Smooth muscle cell (in vitro differentiated cells): ENCODE results near the gene PRAC2. TPM values are rescaled to one million over a fixed set of nuclear protein-coding genes. Genes with fewer than 3 reads are reported as not detected.
"Not testable (repeated sequence)": the region's sequence is repeated elsewhere in the genome, so short reads cannot be mapped to it uniquely, and the experiment has no call there.

Source experiments
- DNase-seq: peaks from one replicate; lab custom pipeline; 2025; ENCODE audit not compliant: unreplicated experiment; lab: John Stamatoyannopoulos, UW
- H2AFZ ChIP-seq: fragments of 200-600 bp; sonication (generic); 2 replicates; pipeline ENCODE4 v1.6.0; 2016; ENCODE audit warnings: antibody characterized with exemption, low read depth, mild to moderate bottlenecking
- H3F3A ChIP-seq: fragments of 200-600 bp; sonication (generic); 2 replicates; pipeline ENCODE4 v1.6.0; 2017; ENCODE audit warnings: antibody characterized with exemption, low read depth
- H3K27ac ChIP-seq: fragments of 200-600 bp; sonication (generic); 2 replicates; pipeline ENCODE4 v1.5.1; 2016; ENCODE audit warnings: low read depth, mild to moderate bottlenecking
- H3K27me3 ChIP-seq: fragments of 200-600 bp; sonication (generic); 2 replicates; pipeline ENCODE4 v1.6.1; 2016; ENCODE audit warnings: low read depth, mild to moderate bottlenecking
- H3K36me3 ChIP-seq: fragments of 200-600 bp; sonication (generic); 2 replicates; pipeline ENCODE4 v1.5.1; 2016; ENCODE audit warnings: low read depth
- H3K4me1 ChIP-seq: fragments of 200-600 bp; sonication (generic); 2 replicates; pipeline ENCODE4 v1.5.1; 2016; ENCODE audit warnings: low read depth
- H3K4me2 ChIP-seq: fragments of 200-600 bp; sonication (generic); 2 replicates; pipeline ENCODE4 v1.6.0; 2016; ENCODE audit warnings: mild to moderate bottlenecking
- H3K4me3 ChIP-seq: fragments of 200-600 bp; sonication (generic); 2 replicates; pipeline ENCODE4 v1.5.1; 2016; ENCODE audit warnings: mild to moderate bottlenecking
- H3K79me2 ChIP-seq: fragments of 200-600 bp; sonication (generic); 2 replicates; pipeline ENCODE4 v1.6.0; 2016; ENCODE audit warnings: low read depth, mild to moderate bottlenecking
- H3K9ac ChIP-seq: fragments of 200-600 bp; sonication (generic); 2 replicates; pipeline ENCODE4 v1.6.0; 2016; ENCODE audit warnings: low read depth
- H3K9me3 ChIP-seq: fragments of 200-600 bp; sonication (generic); replicated peaks from 2 replicates; pipeline ENCODE4 v1.5.1; 2016; ENCODE audit warnings: low read depth
- H4K20me1 ChIP-seq: fragments of 200-600 bp; sonication (generic); 2 replicates; pipeline ENCODE4 v1.6.0; 2016; ENCODE audit warnings: low read depth
- WGBS: methylation state at CpG from one replicate; pipeline ENCODE4 v1.1.7; 2016; ENCODE audit warnings: low lambda C conversion rate; 5-methylcytosine and 5-hydroxymethylcytosine counted together
- polyA plus RNA-seq: library from polyadenylated mRNA; unstranded; fragments of >200 nt; fragmentation: Nextera tagmentation; extraction: Ambion mirVana; gene quantifications from 2 replicates; pipeline ENCODE4 v1.2.1, GENCODE V29; 2016
- total RNA-seq: library from RNA; depleted of rRNA; stranded (reverse); fragments of >200 nt; gene quantifications from 2 replicates; pipeline ENCODE4 v1.2.3, GENCODE V29; 2014
- TF ChIP-seq, protein P1 (sequence below): fragments of 200-600 bp; sonication (generic); IDR thresholded peaks from 2 replicates; pipeline ENCODE4 v1.5.1; 2017; ENCODE audit warnings: borderline replicate concordance, mild to moderate bottlenecking, antibody characterized with exemption; ENCODE audit not compliant: insufficient read depth, poor library complexity, severe bottlenecking

The PRAC2 gene
- total and polyA plus RNA-seq, 2 experiments from 2014 or later: 3.5 to 7.8 TPM

DNA sequence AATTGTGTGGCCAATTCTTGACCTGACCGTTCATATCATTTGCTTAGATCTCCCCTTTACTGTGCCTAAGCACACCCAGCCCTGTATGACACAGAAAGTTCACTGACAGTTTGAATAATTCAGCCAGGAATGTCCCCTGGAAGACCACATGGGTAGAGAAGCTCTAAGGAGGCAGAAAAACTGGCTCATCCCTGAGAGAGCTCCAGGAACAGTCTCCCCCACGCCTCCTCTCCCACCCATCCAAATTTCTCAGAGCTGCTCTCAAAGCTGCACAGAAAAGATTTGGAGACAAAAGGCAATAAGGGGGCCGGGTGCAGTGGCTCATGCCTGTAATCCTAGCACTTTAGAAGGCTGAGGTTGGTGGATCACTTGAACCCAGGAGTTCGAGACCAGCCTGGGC, 11.9 kb upstream of the PRAC2 start:
- TF ChIP-seq, protein P1, sequence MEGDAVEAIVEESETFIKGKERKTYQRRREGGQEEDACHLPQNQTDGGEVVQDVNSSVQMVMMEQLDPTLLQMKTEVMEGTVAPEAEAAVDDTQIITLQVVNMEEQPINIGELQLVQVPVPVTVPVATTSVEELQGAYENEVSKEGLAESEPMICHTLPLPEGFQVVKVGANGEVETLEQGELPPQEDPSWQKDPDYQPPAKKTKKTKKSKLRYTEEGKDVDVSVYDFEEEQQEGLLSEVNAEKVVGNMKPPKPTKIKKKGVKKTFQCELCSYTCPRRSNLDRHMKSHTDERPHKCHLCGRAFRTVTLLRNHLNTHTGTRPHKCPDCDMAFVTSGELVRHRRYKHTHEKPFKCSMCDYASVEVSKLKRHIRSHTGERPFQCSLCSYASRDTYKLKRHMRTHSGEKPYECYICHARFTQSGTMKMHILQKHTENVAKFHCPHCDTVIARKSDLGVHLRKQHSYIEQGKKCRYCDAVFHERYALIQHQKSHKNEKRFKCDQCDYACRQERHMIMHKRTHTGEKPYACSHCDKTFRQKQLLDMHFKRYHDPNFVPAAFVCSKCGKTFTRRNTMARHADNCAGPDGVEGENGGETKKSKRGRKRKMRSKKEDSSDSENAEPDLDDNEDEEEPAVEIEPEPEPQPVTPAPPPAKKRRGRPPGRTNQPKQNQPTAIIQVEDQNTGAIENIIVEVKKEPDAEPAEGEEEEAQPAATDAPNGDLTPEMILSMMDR: no peak
- Histone ChIP-seq H3K4me3 (no peak overlapping the region), H3K9me3 (no peaks in the 10 kb centered on the region), H3K79me2 (no peaks in the 10 kb centered on the region), H3K36me3 (no peaks in the 10 kb centered on the region), H3K4me1 (no peaks in the 10 kb centered on the region), H4K20me1 (peaks cover 4% of the 10 kb centered on the region), H3F3A (no peaks in the 10 kb centered on the region), H3K4me2 (no peak overlapping the region), H3K27me3 (no peaks in the 10 kb centered on the region), H2AFZ (no peak overlapping the region), H3K27ac (no peak overlapping the region), H3K9ac (no peak overlapping the region)
- WGBS: 68% methylated on average over 4 of the region's 4 CpGs
- DNase-seq: no peak

DNA sequence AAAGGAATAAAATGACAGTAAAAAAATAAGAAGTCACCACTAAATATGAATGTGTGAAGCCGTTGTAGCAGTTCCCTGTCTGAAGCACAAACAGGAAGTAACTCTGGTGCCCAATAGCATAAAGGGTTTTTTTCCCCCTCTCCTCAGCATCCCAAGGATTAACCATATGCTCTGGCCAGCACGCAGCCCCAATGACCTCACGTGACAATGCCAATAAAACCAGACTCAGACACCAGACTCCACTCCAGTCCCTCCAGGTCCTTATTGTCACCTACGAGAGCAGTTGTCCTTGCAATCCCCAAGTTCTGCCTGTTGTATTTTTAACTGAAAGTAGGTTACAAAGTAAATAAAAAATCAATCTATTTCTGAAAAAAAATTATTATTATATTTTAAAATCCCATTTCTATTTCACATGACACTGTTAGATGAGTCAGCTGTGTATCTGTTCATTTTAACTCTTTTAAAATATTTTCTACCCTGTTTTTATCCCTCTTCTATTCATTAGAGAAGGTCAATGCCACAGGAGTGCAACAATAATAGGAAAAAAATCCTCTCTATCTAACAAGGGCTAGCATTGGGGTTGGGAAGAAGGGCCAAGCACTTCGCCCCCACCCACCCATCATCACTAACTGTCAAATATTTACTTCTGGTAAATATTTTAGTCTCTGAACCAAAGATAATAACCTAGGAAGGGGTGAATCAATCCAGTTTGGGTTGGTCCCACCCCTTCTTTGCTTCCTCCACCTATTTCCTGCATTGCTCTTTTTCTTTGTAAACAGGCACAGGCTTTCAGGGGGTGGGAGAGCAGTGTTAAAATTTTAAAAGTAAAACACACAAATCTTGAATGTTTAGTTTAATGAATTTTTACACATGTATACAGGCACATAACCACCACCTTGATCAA, 7.2 kb upstream of the PRAC2 start:
- Histone ChIP-seq H3K27me3 (peaks cover 7% of the 10 kb centered on the region), H4K20me1 (peaks cover 3% of the 10 kb centered on the region), H3K79me2 (peaks cover 10% of the 10 kb centered on the region), H2AFZ (no peak overlapping the region), H3K36me3 (no peaks in the 10 kb centered on the region), H3K27ac (no peak overlapping the region), H3K9ac (no peak overlapping the region), H3K4me2 (peak overlapping the region; percentile 48), H3K4me1 (no peaks in the 10 kb centered on the region), H3K9me3 (no peaks in the 10 kb centered on the region), H3F3A (peaks cover 9% of the 10 kb centered on the region), H3K4me3 (no peak overlapping the region)
- 34% methylated on average over 5 of the region's 5 CpGs for WGBS
- TF ChIP-seq, protein P1: no peak
- DNase-seq: no peak

DNA sequence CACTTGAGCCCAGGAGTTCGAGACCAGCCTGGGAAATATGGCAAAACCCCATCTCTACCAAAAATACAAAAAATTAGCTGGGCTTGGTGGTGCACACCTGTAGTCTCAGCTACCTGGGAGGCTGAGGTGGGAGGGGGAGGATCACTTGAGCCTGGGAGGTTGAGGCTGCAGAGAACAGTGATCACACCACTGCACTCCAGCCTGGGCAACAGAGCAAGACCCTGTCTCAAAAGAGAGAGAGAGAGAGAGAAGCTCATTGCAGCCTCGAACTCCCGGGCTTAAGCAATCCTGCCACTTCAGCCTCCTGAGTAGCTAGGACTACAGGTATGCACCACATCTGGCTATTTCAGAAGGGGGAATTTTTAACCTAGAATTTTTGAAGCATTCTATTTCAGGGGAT, 6.4 kb upstream of the PRAC2 start:
- not testable (repeated sequence) for H3K36me3 ChIP-seq, H3K9ac ChIP-seq, H3K4me3 ChIP-seq, H3K4me2 ChIP-seq, H3K9me3 ChIP-seq, H3K27me3 ChIP-seq, H3K4me1 ChIP-seq, DNase-seq, H2AFZ ChIP-seq, H3K27ac ChIP-seq, H3K79me2 ChIP-seq, H4K20me1 ChIP-seq
- WGBS: 88% methylated on average over 3 of the region's 3 CpGs
- H3F3A ChIP-seq: peaks cover 10% of the 10 kb centered on the region

- no peaks in the 10 kb centered on the region for H4K20me1 ChIP-seq
- TF ChIP-seq, protein P1: no peak
Measured at GRCh38 chr17:48717367-48718226, 5.4 kb upstream of the PRAC2 start.

More at GRCh38 chr17:48717367-48718226, 5.4 kb upstream of the PRAC2 start:
- no peaks in the 10 kb centered on the region for H3K9me3 ChIP-seq
- peaks cover 10% of the 10 kb centered on the region for H3F3A ChIP-seq
- peak overlapping the region; percentile 89 for H3K27ac ChIP-seq
- peaks cover 12% of the 10 kb centered on the region for H3K27me3 ChIP-seq
- peak overlapping the region; percentile 87 for H3K4me2 ChIP-seq
- peak overlapping the region; percentile 71 for H2AFZ ChIP-seq
- H3K36me3 ChIP-seq: no peaks in the 10 kb centered on the region
- peaks cover 10% of the 10 kb centered on the region for H3K79me2 ChIP-seq
- peak overlapping the region; percentile 40 for H3K4me3 ChIP-seq
- no peak for DNase-seq
- H3K4me1 ChIP-seq: no peaks in the 10 kb centered on the region
- WGBS: 16% methylated on average over 10 of the region's 10 CpGs
- H3K9ac ChIP-seq: no peak overlapping the region
